ENCODE measurements around the gene LRP1.

The LRP1 gene

DNA sequence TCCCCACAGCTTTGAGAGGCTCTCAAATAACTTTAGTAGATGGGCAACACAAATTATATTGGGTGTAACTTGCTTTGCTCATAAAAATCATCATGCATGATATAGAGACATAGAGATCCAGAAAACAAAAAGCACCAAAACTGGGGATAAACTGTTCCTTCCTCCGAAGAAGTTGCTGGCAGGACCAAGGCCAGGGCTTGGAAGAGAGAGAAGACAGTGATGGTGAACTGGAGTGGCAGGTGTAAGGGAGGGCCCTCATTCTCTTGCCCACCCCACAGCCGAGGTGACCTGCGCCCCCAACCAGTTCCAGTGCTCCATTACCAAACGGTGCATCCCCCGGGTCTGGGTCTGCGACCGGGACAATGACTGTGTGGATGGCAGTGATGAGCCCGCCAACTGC, 72.9 kb downstream of the LRP1 start:
- no peak for ATAC-seq (replicated peaks)
- Mint-ChIP-seq H3K4me3 (no peak overlapping the region), H3K27ac (no peak overlapping the region), H3K4me1 (ENCODE audit: low read depth in 2 of 2) (no peaks in the 10 kb centered on the region), H3K27me3 (peaks cover 3 to 5% of the 10 kb centered on the region in 2 donors), H3K36me3 (ENCODE audit: insufficient read depth) (no peaks in the 10 kb centered on the region), H3K9me3 (no peaks in the 10 kb centered on the region)
- DNase-seq = no peak

DNA sequence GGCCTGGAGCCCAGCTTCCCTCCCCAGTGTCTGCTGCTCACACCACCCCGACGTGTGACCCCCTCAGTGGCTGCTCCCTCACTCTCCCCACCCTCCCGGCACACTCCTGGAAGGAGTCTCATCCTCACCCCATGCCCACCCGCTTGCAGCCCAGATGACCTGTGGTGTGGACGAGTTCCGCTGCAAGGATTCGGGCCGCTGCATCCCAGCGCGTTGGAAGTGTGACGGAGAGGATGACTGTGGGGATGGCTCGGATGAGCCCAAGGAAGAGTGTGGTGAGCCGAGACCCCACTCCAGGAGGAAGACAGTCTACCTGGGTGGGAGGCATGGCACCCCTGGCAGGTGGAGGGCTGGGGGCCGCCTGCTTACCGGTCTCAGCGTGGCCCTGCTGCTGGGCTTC, 73.3 kb downstream of the LRP1 start:
- no peak overlapping the region for H3K27ac Mint-ChIP-seq
- H3K4me3 Mint-ChIP-seq = no peak overlapping the region
- H3K36me3 Mint-ChIP-seq (ENCODE audit: insufficient read depth) = no peaks in the 10 kb centered on the region
- H3K9me3 Mint-ChIP-seq = no peaks in the 10 kb centered on the region
- no peak for DNase-seq
- H3K4me1 Mint-ChIP-seq (ENCODE audit: low read depth in 2 of 2) = no peaks in the 10 kb centered on the region
- ATAC-seq (replicated peaks) = no peak
- H3K27me3 Mint-ChIP-seq = peaks cover 0 to under 1% of the 10 kb centered on the region in 2 donors

DNA sequence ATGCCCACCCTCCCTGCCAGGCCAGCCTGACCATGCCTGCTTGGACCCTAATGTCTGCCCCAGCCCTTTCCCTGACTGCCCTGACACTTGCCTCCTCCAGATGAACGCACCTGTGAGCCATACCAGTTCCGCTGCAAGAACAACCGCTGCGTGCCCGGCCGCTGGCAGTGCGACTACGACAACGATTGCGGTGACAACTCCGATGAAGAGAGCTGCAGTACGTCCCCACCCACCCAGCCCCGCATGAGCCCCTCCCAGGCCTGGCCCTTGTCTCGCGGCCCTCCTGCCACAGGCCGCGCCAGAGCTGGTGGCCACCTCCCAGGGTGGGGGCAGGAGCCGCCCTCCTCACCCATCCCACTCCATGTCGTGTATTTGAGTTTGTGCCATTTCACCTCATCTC, 74.0 kb downstream of the LRP1 start:
- no peaks in the 10 kb centered on the region for H3K4me1 Mint-ChIP-seq (ENCODE audit: low read depth in 2 of 2)
- ATAC-seq (replicated peaks) (no peak), DNase-seq (no peak)
- no peaks in the 10 kb centered on the region for H3K9me3 Mint-ChIP-seq
- H3K27me3 Mint-ChIP-seq = no peaks in the 10 kb centered on the region
- no peak overlapping the region for H3K27ac Mint-ChIP-seq
- no peaks in the 10 kb centered on the region for H3K36me3 Mint-ChIP-seq (ENCODE audit: insufficient read depth)
- H3K4me3 Mint-ChIP-seq = no peak overlapping the region

GRCh38 chr12:57203201-57203600, 74.9 kb downstream of the LRP1 start:
- Mint-ChIP-seq H3K27me3 (no peaks in the 10 kb centered on the region), H3K27ac (no peak overlapping the region), H3K9me3 (no peaks in the 10 kb centered on the region), H3K4me3 (no peak overlapping the region), H3K4me1 (ENCODE audit: low read depth in 2 of 2) (no peaks in the 10 kb centered on the region), H3K36me3 (ENCODE audit: insufficient read depth) (no peaks in the 10 kb centered on the region)
- DNase-seq (no peak), ATAC-seq (replicated peaks) (no peak)

- Mint-ChIP-seq H3K27ac (no peak overlapping the region), H3K4me3 (no peak overlapping the region), H3K9me3 (no peaks in the 10 kb centered on the region), H3K4me1 (ENCODE audit: low read depth in 2 of 2) (no peaks in the 10 kb centered on the region), H3K27me3 (no peaks in the 10 kb centered on the region), H3K36me3 (ENCODE audit: insufficient read depth) (no peaks in the 10 kb centered on the region)
- no peak for DNase-seq
- ATAC-seq (replicated peaks) = no peak
These were observed 75.5 kb downstream of the LRP1 start for GRCh38 chr12:57203791-57204190.

- H3K4me1 Mint-ChIP-seq (ENCODE audit: low read depth in 2 of 2) = no peaks in the 10 kb centered on the region
- H3K27ac Mint-ChIP-seq = no peak overlapping the region
- H3K9me3 Mint-ChIP-seq = no peaks in the 10 kb centered on the region
- H3K36me3 Mint-ChIP-seq (ENCODE audit: insufficient read depth) = no peaks in the 10 kb centered on the region
- ATAC-seq (replicated peaks) (no peak), DNase-seq (no peak)
- no peak overlapping the region for H3K4me3 Mint-ChIP-seq
- no peaks in the 10 kb centered on the region for H3K27me3 Mint-ChIP-seq
These were observed 76.2 kb downstream of the LRP1 start for GRCh38 chr12:57204454-57204853.

- H3K27ac Mint-ChIP-seq = no peak overlapping the region
- no peaks in the 10 kb centered on the region for H3K4me1 Mint-ChIP-seq (ENCODE audit: low read depth in 2 of 2)
- ATAC-seq (replicated peaks) (no peak), DNase-seq (no peak)
- peaks cover 0 to 3% of the 10 kb centered on the region in 2 donors for H3K27me3 Mint-ChIP-seq
- no peaks in the 10 kb centered on the region for H3K9me3 Mint-ChIP-seq
- no peak overlapping the region for H3K4me3 Mint-ChIP-seq
- no peaks in the 10 kb centered on the region for H3K36me3 Mint-ChIP-seq (ENCODE audit: insufficient read depth)
These were observed 76.9 kb downstream of the LRP1 start for GRCh38 chr12:57205186-57205585.

DNA sequence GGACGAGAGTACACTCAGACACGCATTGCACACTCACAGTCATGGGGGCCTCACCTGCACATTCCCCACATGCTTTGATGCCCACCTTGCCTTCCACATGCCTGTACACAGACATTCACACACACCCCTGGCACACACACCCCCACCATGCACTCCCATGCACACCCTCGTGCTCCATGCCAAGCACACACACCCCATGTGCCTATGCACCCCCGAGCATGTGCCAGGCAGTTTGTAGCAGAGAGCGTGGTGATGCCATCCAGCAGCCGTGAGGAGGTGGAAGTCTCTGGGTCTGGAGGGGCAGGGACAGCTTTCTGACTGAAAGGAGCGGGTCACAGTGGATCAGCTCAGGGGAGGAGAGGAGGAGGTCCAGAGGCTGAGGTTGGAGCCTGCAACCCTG, 77.6 kb downstream of the LRP1 start:
- H3K4me3 Mint-ChIP-seq = no peak overlapping the region
- no peak for ATAC-seq (replicated peaks)
- no peaks in the 10 kb centered on the region for H3K9me3 Mint-ChIP-seq
- H3K27me3 Mint-ChIP-seq = peaks cover 0 to 11% of the 10 kb centered on the region in 2 donors
- H3K36me3 Mint-ChIP-seq (ENCODE audit: insufficient read depth) = no peaks in the 10 kb centered on the region
- H3K27ac Mint-ChIP-seq = no peak overlapping the region
- H3K4me1 Mint-ChIP-seq (ENCODE audit: low read depth in 2 of 2) = no peaks in the 10 kb centered on the region
- no peak for DNase-seq

- Mint-ChIP-seq H3K27ac (no peak overlapping the region), H3K36me3 (ENCODE audit: insufficient read depth) (peaks cover 4% of the 10 kb centered on the region), H3K27me3 (peaks cover 0 to 19% of the 10 kb centered on the region in 2 donors), H3K4me3 (no peak overlapping the region), H3K9me3 (no peaks in the 10 kb centered on the region), H3K4me1 (ENCODE audit: low read depth in 2 of 2) (no peaks in the 10 kb centered on the region)
- no peak for DNase-seq
- no peak for ATAC-seq (replicated peaks)
These were observed 79.7 kb downstream of the LRP1 start for GRCh38 chr12:57207731-57208630.

- Mint-ChIP-seq H3K4me3 (no peak overlapping the region), H3K27me3 (peaks cover 6 to 26% of the 10 kb centered on the region in 2 donors), H3K27ac (no peak overlapping the region), H3K4me1 (ENCODE audit: low read depth in 2 of 2) (peaks cover 5% of the 10 kb centered on the region in 2 donors), H3K36me3 (ENCODE audit: insufficient read depth) (peaks cover 11% of the 10 kb centered on the region), H3K9me3 (no peaks in the 10 kb centered on the region)
- no peak for ATAC-seq (replicated peaks)
- no peak for DNase-seq
These were observed 80.5 kb downstream of the LRP1 start for GRCh38 chr12:57208631-57209282.

DNA sequence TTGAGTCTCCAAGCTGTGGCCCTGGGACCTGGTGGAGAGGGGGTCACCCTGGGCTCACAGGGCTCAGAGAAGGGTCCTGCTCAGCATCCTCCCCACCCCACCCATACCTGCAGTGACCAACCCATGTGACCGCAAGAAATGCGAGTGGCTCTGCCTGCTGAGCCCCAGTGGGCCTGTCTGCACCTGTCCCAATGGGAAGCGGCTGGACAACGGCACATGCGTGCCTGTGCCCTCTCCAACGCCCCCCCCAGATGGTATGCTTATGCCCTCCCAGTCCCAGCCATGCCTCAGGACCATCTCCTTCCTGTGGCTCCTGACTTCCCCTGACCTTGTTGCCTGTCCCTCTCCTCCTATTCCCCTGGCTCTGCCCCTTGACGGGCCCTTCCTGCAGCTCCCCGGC, 81.6 kb downstream of the LRP1 start:
- ATAC-seq (replicated peaks) (no peak), DNase-seq (no peak)
- H3K4me3 Mint-ChIP-seq = no peak overlapping the region
- H3K27me3 Mint-ChIP-seq = peaks cover 18 to 38% of the 10 kb centered on the region in 2 donors
- no peaks in the 10 kb centered on the region for H3K9me3 Mint-ChIP-seq
- peaks cover 11% of the 10 kb centered on the region for H3K36me3 Mint-ChIP-seq (ENCODE audit: insufficient read depth)
- H3K27ac Mint-ChIP-seq = no peak overlapping the region
- peaks cover 15 to 16% of the 10 kb centered on the region in 2 donors for H3K4me1 Mint-ChIP-seq (ENCODE audit: low read depth in 2 of 2)

GRCh38 chr12:57210461-57210860, 82.2 kb downstream of the LRP1 start:
- no peak for ATAC-seq (replicated peaks)
- no peak overlapping the region for H3K4me3 Mint-ChIP-seq
- H3K9me3 Mint-ChIP-seq = no peaks in the 10 kb centered on the region
- DNase-seq = no peak
- peaks cover 14% of the 10 kb centered on the region for H3K36me3 Mint-ChIP-seq (ENCODE audit: insufficient read depth)
- peaks cover 20% of the 10 kb centered on the region in 2 donors for H3K4me1 Mint-ChIP-seq (ENCODE audit: low read depth in 2 of 2)
- H3K27me3 Mint-ChIP-seq = peaks cover 23 to 44% of the 10 kb centered on the region in 2 donors
- no peak overlapping the region for H3K27ac Mint-ChIP-seq

- Mint-ChIP-seq H3K27ac (no peak overlapping the region), H3K9me3 (no peaks in the 10 kb centered on the region), H3K27me3 (peaks cover 30 to 50% of the 10 kb centered on the region in 2 donors), H3K4me3 (no peak overlapping the region), H3K4me1 (ENCODE audit: low read depth in 2 of 2) (peaks cover 26% of the 10 kb centered on the region in 2 donors), H3K36me3 (ENCODE audit: insufficient read depth) (peaks cover 18% of the 10 kb centered on the region)
- DNase-seq (no peak), ATAC-seq (replicated peaks) (no peak)
These were observed 82.8 kb downstream of the LRP1 start for GRCh38 chr12:57210926-57211692.

All from effector memory CD8-positive, alpha-beta T cell (primary cell).